Esophagus (tissue), 2 donors: ENCODE data around the gene AIF1. TPM values are rescaled to one million over a fixed set of nuclear protein-coding genes. Genes with fewer than 3 reads are reported as not detected.
"Not testable (repeated sequence)": the region's sequence is repeated elsewhere in the genome, so short reads cannot be mapped to it uniquely, and the experiment has no call there.

Source experiments
- H3K27ac ChIP-seq, 2 donors: one replicate each; pipeline ENCODE4 v1.5.1; 2013; ENCODE audit warnings: low read depth in 2 of 2, mild to moderate bottlenecking in 2 of 2, inconsistent platforms in 1 of 2, low read length in 1 of 2, moderate library complexity in 1 of 2
- H3K27me3 ChIP-seq, 2 donors: one replicate each; pipeline ENCODE4 v1.6.1; 2013; ENCODE audit warnings: low read length in 2 of 2, control low read depth in 1 of 2, mild to moderate bottlenecking in 1 of 2; ENCODE audit not compliant: insufficient read depth in 2 of 2, control insufficient read depth in 1 of 2
- H3K36me3 ChIP-seq, 2 donors: one replicate each; pipeline ENCODE4 v1.6.1; 2013; ENCODE audit warnings: low read length in 1 of 2; ENCODE audit not compliant: control insufficient read depth in 2 of 2, insufficient read depth in 2 of 2
- H3K4me1 ChIP-seq, 2 donors: one replicate each; pipeline ENCODE4 v1.6.1; 2013; ENCODE audit warnings: low read length in 1 of 2; ENCODE audit not compliant: control insufficient read depth in 2 of 2, insufficient read depth in 2 of 2
- H3K4me3 ChIP-seq, 2 donors: one replicate each; pipeline ENCODE4 v1.5.1; 2013; ENCODE audit warnings: low read length in 2 of 2, mild to moderate bottlenecking in 2 of 2, low read depth in 1 of 2, moderate library complexity in 1 of 2
- H3K9me3 ChIP-seq, 2 donors: one replicate each; pipeline ENCODE4 v1.6.1; 2013; ENCODE audit warnings: mild to moderate bottlenecking in 2 of 2, low read depth in 1 of 2, low read length in 1 of 2, moderate library complexity in 1 of 2; ENCODE audit not compliant: control insufficient read depth in 2 of 2, insufficient read depth in 1 of 2
- WGBS, 2 donors: extraction: QIAGEN DNeasy Blood & Tissue Kit; methylation state at CpG; one replicate each; pipeline ENCODE4 v1.1.7; 2013; 5-methylcytosine and 5-hydroxymethylcytosine counted together
- polyA plus RNA-seq, 2 donors: library from polyadenylated mRNA; stranded (reverse); fragments of 200-250 nt; gene quantifications; one replicate each; pipeline ENCODE4 v1.2.3, GENCODE V29; 2013
- donor health status: healthy with polysubstance abuse.
- donor health status: Bipolar disorder and iron deficiency.

Gene AIF1
- polyA plus RNA-seq, 2 donors: 8.0 to 12.6 TPM

DNA sequence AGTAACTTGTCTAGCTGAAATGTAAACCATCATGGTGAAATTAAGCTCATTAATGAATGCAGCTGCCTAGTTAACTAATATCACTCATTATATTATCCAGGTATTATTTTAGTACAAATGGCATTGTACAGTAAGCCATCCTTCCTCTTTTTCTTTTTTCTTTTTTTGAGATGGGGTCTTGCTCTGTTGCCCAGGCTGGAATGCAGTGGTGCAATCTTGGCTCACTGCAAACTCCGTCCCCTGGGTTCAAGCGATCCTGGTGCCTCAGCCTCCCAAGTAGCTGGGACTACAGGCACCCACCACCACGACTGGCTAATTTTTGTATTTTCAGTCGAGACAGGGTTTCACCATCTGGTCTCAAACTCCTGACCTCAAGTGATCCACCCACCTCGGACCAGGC is 24.3 kb upstream of the AIF1 start:
- H3K4me3 ChIP-seq, H3K4me1 ChIP-seq, H3K27ac ChIP-seq, H3K27me3 ChIP-seq, H3K36me3 ChIP-seq, H3K9me3 ChIP-seq: not testable (repeated sequence)
- WGBS, 2 donors: 78 to 88% methylated on average over 5 of the region's 5 CpGs

DNA sequence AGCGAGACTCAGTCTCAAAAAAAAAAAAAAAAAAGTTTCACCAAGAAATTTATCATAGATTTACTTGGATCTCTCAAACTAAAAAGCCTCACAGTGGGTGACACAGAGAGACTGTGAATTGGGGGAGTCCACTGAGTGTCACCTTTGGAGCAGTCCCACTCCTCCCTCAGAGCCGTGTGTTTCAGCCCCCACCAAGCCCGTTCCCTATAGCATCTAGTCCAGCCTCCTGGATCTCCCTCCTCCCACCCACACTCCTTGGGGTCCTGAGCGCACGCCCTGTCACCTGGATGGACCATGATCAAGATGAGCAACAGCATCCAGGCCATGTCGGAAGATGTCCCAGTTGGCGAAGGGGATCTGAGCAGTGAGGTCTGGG is 22.6 kb upstream of the AIF1 start:
- no peak overlapping the region for H3K4me3 ChIP-seq
- no peaks in the 10 kb centered on the region for H3K36me3 ChIP-seq
- no peaks in the 10 kb centered on the region for H3K4me1 ChIP-seq
- 90% methylated on average over 7 of the region's 7 CpGs for WGBS, 2 donors
- H3K27ac ChIP-seq: no peak overlapping the region
- no peaks in the 10 kb centered on the region for H3K27me3 ChIP-seq
- no peaks in the 10 kb centered on the region for H3K9me3 ChIP-seq

DNA sequence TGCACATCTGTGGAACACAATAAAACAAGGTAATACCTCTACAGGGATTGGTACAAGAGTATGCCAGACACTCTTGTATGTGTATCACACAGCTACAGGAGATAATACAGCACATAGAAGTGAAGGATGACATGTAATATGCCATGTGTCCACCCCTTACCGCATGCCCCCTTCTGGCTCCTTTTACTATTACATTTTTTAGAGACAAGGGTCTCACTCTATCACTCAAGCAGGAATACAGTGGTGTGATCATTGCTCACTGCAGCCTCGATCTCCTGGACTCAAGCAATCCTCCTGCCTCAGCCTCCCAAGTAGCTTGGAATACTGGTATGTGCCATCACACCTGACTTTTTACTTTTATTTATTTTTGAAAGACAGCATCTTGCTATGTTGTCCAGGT is 18.0 kb upstream of the AIF1 start:
- Histone ChIP-seq H3K36me3 (no peaks in the 10 kb centered on the region), H3K27me3 (no peaks in the 10 kb centered on the region), H3K4me3 (no peak overlapping the region), H3K9me3 (no peaks in the 10 kb centered on the region), H3K27ac (no peak overlapping the region), H3K4me1 (no peaks in the 10 kb centered on the region)
- 31 to 42% methylated on average over 2 of the region's 2 CpGs for WGBS, 2 donors

DNA sequence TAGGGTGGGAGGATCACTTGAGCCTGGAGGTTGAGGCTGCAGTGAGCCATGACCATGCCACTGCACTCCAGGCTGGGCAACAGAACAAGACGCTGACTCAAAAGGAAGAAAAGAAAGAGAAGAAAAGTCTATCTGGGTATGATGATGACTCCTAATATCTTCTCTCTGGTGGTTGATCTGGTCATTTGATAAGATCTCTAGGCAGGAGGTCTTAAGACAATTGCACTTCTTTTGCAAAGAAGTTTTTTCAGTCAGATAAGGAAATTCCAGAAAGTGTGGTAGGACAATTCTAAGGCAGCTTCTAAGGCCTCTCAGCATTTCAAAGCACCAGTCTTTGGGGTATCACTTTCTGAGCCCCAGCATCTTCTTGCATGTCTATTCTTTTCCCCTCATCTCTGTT is 7.7 kb upstream of the AIF1 start:
- Histone ChIP-seq H3K4me3 (no peak overlapping the region), H3K36me3 (no peaks in the 10 kb centered on the region), H3K4me1 (no peaks in the 10 kb centered on the region), H3K27ac (no peak overlapping the region), H3K9me3 (no peaks in the 10 kb centered on the region), H3K27me3 (no peaks in the 10 kb centered on the region)
- 76 to 87% methylated on average over 1 of the region's 1 CpG for WGBS, 2 donors

GRCh38 chr6:31609519-31610406 is 5.3 kb upstream of the AIF1 start:
- no peaks in the 10 kb centered on the region for H3K27me3 ChIP-seq
- H3K36me3 ChIP-seq: no peaks in the 10 kb centered on the region
- no peak overlapping the region for H3K4me3 ChIP-seq
- WGBS, 2 donors: 71 to 72% methylated on average over 8 of the region's 8 CpGs
- H3K27ac ChIP-seq: no peak overlapping the region
- H3K9me3 ChIP-seq: no peaks in the 10 kb centered on the region
- no peaks in the 10 kb centered on the region for H3K4me1 ChIP-seq

DNA sequence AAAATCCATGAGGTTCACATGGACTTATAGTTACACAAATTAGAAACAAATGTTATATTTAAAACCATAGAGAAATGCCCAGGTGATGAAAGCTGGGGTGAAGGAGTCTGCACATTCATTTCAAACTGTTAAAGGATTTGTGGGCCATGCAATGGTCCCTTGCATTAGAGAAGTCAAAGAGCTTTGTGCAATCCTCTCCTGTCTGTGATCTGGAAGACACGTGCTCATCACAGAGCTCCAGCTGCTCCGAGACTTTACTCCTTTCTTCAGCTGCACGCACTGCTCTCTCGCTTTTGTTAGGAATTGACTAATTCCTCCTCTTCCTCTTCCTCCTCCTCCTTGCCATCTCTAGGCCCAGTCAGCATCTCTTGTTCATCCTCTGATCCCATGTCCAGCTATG is 4.1 kb upstream of the AIF1 start:
- no peaks in the 10 kb centered on the region for H3K27me3 ChIP-seq
- H3K4me1 ChIP-seq: no peaks in the 10 kb centered on the region
- H3K9me3 ChIP-seq: no peaks in the 10 kb centered on the region
- H3K36me3 ChIP-seq: no peaks in the 10 kb centered on the region
- no peak overlapping the region for H3K4me3 ChIP-seq
- WGBS, 2 donors: 84% methylated on average over 4 of the region's 4 CpGs
- no peak overlapping the region for H3K27ac ChIP-seq

DNA sequence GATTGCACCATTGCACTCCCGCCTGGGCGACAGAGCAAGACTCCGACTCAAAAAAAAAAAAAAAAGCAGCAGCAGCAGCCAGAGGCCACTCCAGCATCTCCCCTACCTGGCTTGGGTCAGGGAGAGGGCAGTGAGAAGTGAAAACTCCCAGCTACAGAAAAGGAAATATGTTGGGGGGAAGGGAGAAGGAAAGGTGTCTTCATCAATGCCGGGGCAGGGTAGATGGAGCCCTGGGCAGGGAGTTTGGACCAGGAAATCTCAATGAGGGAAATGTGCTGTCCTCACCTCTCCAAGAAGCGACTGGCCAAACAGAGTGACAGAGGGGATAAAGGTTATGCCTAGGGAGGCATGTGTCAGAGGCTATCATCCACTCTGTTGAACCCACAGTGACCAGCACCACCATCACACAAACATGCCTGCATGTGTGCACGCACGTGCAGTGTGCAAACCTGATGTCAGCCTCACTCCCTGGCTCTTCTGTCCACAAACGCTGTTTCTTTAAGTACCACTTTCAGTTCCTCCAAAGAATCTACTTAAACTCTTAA is 887 bp upstream of the AIF1 start:
- H3K27me3 ChIP-seq: no peaks in the 10 kb centered on the region
- WGBS, 2 donors: 73 to 76% methylated on average over 8 of the region's 8 CpGs
- no peaks in the 10 kb centered on the region for H3K36me3 ChIP-seq
- H3K27ac ChIP-seq: no peak overlapping the region
- H3K4me3 ChIP-seq: no peak overlapping the region
- H3K4me1 ChIP-seq: no peaks in the 10 kb centered on the region
- H3K9me3 ChIP-seq: no peaks in the 10 kb centered on the region

- H3K27ac ChIP-seq: peak overlapping the region in 1 of 2 donors; percentile 49
- H3K4me3 ChIP-seq: no peak overlapping the region
- H3K9me3 ChIP-seq: no peaks in the 10 kb centered on the region
- WGBS, 2 donors: 65 to 70% methylated on average over 6 to 7 of the region's 7 CpGs
- no peaks in the 10 kb centered on the region for H3K36me3 ChIP-seq
- no peaks in the 10 kb centered on the region for H3K27me3 ChIP-seq
- H3K4me1 ChIP-seq: no peaks in the 10 kb centered on the region
Measured at GRCh38 chr6:31615748-31616147, 714 bp downstream of the AIF1 start.

GRCh38 chr6:31617010-31617409 is 2.0 kb downstream of the AIF1 start:
- no peaks in the 10 kb centered on the region for H3K4me1 ChIP-seq
- 87 to 91% methylated on average over 2 of the region's 2 CpGs for WGBS, 2 donors

More at GRCh38 chr6:31617010-31617409, 2.0 kb downstream of the AIF1 start:
- Histone ChIP-seq H3K9me3 (no peaks in the 10 kb centered on the region), H3K27ac (no peak overlapping the region), H3K27me3 (no peaks in the 10 kb centered on the region), H3K36me3 (no peaks in the 10 kb centered on the region), H3K4me3 (no peak overlapping the region)
